ENCODE results near the gene OSBPL9.

DNA sequence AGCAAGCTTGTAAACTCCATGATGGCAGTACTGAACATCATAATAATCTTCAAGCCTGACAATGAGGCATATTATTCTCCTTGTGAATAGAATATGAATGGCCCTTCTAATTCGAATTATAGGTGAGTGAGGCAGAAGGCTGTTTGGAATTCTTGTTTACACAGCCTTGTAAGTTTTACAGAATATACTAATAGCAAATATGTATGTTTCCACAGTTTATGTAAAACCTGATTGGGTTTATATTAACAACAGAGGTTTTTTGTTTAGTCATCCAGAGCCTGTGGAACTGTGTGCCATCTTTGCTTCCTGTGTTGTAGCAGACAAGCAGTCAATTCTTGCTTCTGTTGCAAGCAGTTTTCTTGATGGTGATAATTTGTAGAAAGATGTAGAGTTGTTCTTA, 8.0 kb downstream of the OSBPL9 start:
- TF ChIP-seq, protein P1, sequence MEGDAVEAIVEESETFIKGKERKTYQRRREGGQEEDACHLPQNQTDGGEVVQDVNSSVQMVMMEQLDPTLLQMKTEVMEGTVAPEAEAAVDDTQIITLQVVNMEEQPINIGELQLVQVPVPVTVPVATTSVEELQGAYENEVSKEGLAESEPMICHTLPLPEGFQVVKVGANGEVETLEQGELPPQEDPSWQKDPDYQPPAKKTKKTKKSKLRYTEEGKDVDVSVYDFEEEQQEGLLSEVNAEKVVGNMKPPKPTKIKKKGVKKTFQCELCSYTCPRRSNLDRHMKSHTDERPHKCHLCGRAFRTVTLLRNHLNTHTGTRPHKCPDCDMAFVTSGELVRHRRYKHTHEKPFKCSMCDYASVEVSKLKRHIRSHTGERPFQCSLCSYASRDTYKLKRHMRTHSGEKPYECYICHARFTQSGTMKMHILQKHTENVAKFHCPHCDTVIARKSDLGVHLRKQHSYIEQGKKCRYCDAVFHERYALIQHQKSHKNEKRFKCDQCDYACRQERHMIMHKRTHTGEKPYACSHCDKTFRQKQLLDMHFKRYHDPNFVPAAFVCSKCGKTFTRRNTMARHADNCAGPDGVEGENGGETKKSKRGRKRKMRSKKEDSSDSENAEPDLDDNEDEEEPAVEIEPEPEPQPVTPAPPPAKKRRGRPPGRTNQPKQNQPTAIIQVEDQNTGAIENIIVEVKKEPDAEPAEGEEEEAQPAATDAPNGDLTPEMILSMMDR (conservative IDR thresholded peaks at IDR 0.05): no peak
- no peak for TF ChIP-seq EZH2 (IDR thresholded peaks at IDR 0.05; ENCODE audit: low read depth)
